K562 (cell line): ENCODE results near the gene SLC44A2. TPM values are rescaled to one million over a fixed set of nuclear protein-coding genes. Genes with fewer than 3 reads are reported as not detected.

Source experiments
- E2F1 ChIP-seq: sonication (generic); formaldehyde crosslinking; IDR thresholded peaks from 2 replicates; pipeline ENCODE4 v1.8.1; 2023; ENCODE audit warnings: mild to moderate bottlenecking, missing genetic modification reagents, moderate library complexity
- E2F5 ChIP-seq: sonication (generic); formaldehyde crosslinking; IDR thresholded peaks from 2 replicates; pipeline ENCODE4 v1.8.0; 2022; ENCODE audit warnings: mild to moderate bottlenecking, missing genetic modification reagents
- FOXA3 ChIP-seq, 2 experiments: fragments of 450-650 bp in 1 of 2; sonication (generic) in 1 of 2; formaldehyde crosslinking; IDR thresholded peaks in 1 of 2; conservative IDR thresholded peaks in 1 of 2; 2 replicates each; pipeline versions ENCODE4 v1.4.0 to v1.8.0; 2020 to 2022; ENCODE audit warnings: mild to moderate bottlenecking in 2 of 2, missing genetic modification reagents in 1 of 2
- GATAD2B ChIP-seq: fragments of 450-650 bp; IDR thresholded peaks from 2 replicates; pipeline ENCODE4 v1.6.1; 2017; ENCODE audit warnings: mild to moderate bottlenecking, borderline replicate concordance
- GTF2F1 ChIP-seq: IDR thresholded peaks from 2 replicates; pipeline ENCODE4 v1.6.1; 2011; ENCODE audit warnings: low read depth, low read length, improper control_type of control experiment
- KAT7 ChIP-seq: sonication (generic); formaldehyde crosslinking; IDR thresholded peaks from 2 replicates; pipeline ENCODE4 v1.8.0; 2022; ENCODE audit warnings: missing genetic modification reagents, mild to moderate bottlenecking, borderline replicate concordance
- NRF1 ChIP-seq, 2 experiments: fragments of 450-650 bp; IDR thresholded peaks in 1 of 2; conservative IDR thresholded peaks in 1 of 2; 2 replicates each; pipeline ENCODE4 v1.6.1; 2014; ENCODE audit warnings: mild to moderate bottlenecking in 2 of 2
- PRPF4 ChIP-seq: fragments of 200-400 bp; formaldehyde crosslinking; IDR thresholded peaks from one replicate; pipeline ENCODE4 v1.6.1; 2017; ENCODE audit warnings: low read length, low read depth, mild to moderate bottlenecking; ENCODE audit not compliant: insufficient read depth, poor library complexity, severe bottlenecking
- SAFB ChIP-seq: fragments of 200-400 bp; formaldehyde crosslinking; IDR thresholded peaks from 2 replicates; pipeline ENCODE4 v1.6.1; 2017; ENCODE audit warnings: low read depth, low read length, borderline replicate concordance
- SMAD4 ChIP-seq: fragments of 250-450 bp; sonication (Bioruptor Pico); conservative IDR thresholded peaks from 2 replicates; pipeline ENCODE4 v1.8.0; 2021; ENCODE audit warnings: inconsistent platforms, mild to moderate bottlenecking, moderate library complexity
- SNRNP70 ChIP-seq: fragments of 200-400 bp; formaldehyde crosslinking; optimal IDR thresholded peaks from 2 replicates; pipeline ENCODE3; 2017; ENCODE audit warnings: low read depth, low read length
- SP1 ChIP-seq: sonication (generic); formaldehyde crosslinking; IDR thresholded peaks from 2 replicates; pipeline ENCODE4 v1.8.1; 2022; ENCODE audit warnings: mild to moderate bottlenecking, missing genetic modification reagents
- SREBF1 ChIP-seq: fragments of 150-350 bp; IDR thresholded peaks from 2 replicates; pipeline ENCODE4 v1.6.1; 2014; ENCODE audit warnings: antibody characterized with exemption, low read depth, low read length, borderline replicate concordance
- TOE1 ChIP-seq, 2 experiments: fragments of 450-650 bp in 1 of 2; sonication (generic) in 1 of 2; formaldehyde crosslinking in 1 of 2; IDR thresholded peaks; 2 replicates each; pipeline versions ENCODE4 v1.7.1 to v1.8.0; 2016 to 2022; ENCODE audit warnings: borderline replicate concordance in 2 of 2, mild to moderate bottlenecking in 2 of 2, antibody characterized with exemption in 1 of 2, inconsistent platforms in 1 of 2, low read depth in 1 of 2, missing genetic modification reagents in 1 of 2, moderate library complexity in 1 of 2
- ZNF830 ChIP-seq: fragments of 250-450 bp; sonication (Bioruptor Pico); IDR thresholded peaks from 2 replicates; pipeline ENCODE4 v1.5.0; 2021; ENCODE audit warnings: mild to moderate bottlenecking
- polyA plus RNA-seq, 8 experiments: library from polyadenylated mRNA; depleted of rRNA in 4 of 8; stranded (reverse) in 5 of 8; unstranded in 3 of 8; fragments of >200 nt; fragmentation: Nextera tagmentation in 2 of 8; fragmentation: Illumina TruSeq in 1 of 8; extraction: Ambion mirVana in 2 of 8; extraction: Trizol in 1 of 8; gene quantifications; 2 replicates each; pipeline versions ENCODE4 v1.2.1 to v1.2.3, GENCODE V29; 2011 to 2014; ENCODE audit warnings: inconsistent platforms in 1 of 8, missing spikeins in 1 of 8
- total RNA-seq, 7 experiments: library from RNA; depleted of rRNA in 6 of 7; stranded (reverse); fragments of >200 nt in 6 of 7; fragmentation: Illumina TruSeq in 2 of 7; extraction: Trizol in 2 of 7; gene quantifications; 2 replicates each; pipeline versions ENCODE4 v1.2.1 to v1.2.3, GENCODE V29; 2011 to 2021; ENCODE audit warnings: low replicate concordance in 1 of 7
- TF ChIP-seq, protein P1 (sequence below): IDR thresholded peaks from 2 replicates; pipeline ENCODE4 v1.6.1; 2012; ENCODE audit warnings: low read depth, low read length, improper control_type of control experiment, borderline replicate concordance
- TF ChIP-seq, protein P2 (sequence below), 2 experiments: fragments of 450-650 bp; IDR thresholded peaks; 2 replicates each; pipeline ENCODE4 v1.6.1; 2018; ENCODE audit warnings: mild to moderate bottlenecking in 2 of 2, low read depth in 1 of 2; ENCODE audit not compliant: partially characterized antibody in 2 of 2

Gene SLC44A2
- total and polyA plus RNA-seq, 9 of the 15 experiments (the other 6 are each of a cell fraction or from before 2014, with no cell fraction given): 1.1 to 34.2 (median 8.1) TPM

GRCh38 chr19:10653732-10654609 lies 28.6 kb downstream of the SLC44A2 start, which contains the start of gene ILF3 (continued):
- TF ChIP-seq, protein P1, sequence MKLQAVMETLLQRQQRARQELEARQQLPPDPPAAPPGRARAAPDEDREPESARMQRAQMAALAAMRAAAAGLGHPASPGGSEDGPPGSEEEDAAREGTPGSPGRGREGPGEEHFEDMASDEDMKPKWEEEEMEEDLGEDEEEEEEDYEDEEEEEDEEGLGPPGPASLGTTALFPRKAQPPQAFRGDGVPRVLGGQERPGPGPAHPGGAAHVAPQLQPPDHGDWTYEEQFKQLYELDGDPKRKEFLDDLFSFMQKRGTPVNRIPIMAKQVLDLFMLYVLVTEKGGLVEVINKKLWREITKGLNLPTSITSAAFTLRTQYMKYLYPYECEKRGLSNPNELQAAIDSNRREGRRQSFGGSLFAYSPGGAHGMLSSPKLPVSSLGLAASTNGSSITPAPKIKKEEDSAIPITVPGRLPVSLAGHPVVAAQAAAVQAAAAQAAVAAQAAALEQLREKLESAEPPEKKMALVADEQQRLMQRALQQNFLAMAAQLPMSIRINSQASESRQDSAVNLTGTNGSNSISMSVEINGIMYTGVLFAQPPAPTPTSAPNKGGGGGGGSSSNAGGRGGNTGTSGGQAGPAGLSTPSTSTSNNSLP: no peak
- TF ChIP-seq SREBF1 (peak; percentile 98), E2F1 (peak; percentile 94), E2F5 (CRISPR knock-in tag) (peak; percentile 78; the same call in 1 of the 2 replicates), KAT7 (CRISPR knock-in tag) (peak; percentile 75; the same call in 1 of the 2 replicates), ZNF830 (CRISPR knock-in tag) (no peak), TOE1 (IDR thresholded peaks at IDR 0.05; ENCODE audit: borderline replicate concordance) (peak; percentile 100), TOE1 (CRISPR knock-in tag; IDR thresholded peaks at IDR 0.05; ENCODE audit: borderline replicate concordance, low read depth) (peak; percentile 89; the same call in 1 of the 2 replicates), PRPF4 (peak; percentile 88), GATAD2B (no peak), SMAD4 (CRISPR knock-in tag) (peak; percentile 58; the same call in 1 of the 2 replicates), FOXA3 (CRISPR knock-in tag; conservative IDR thresholded peaks at IDR 0.05 in 1 of 2, IDR thresholded peaks at IDR 0.05 in 1 of 2) (peak in 1 of 2 experiments; percentile 21; a peak in 2 of 4 replicates), GTF2F1 (peak; percentile 71; the same call in 1 of the 2 replicates), SNRNP70 (no peak), SAFB (no peak), NRF1 (conservative IDR thresholded peaks at IDR 0.05 in 1 of 2, IDR thresholded peaks at IDR 0.05 in 1 of 2) (peak; percentile 95 to 96), SP1 (CRISPR knock-in tag) (peak; percentile 99)
- TF ChIP-seq, protein P2, sequence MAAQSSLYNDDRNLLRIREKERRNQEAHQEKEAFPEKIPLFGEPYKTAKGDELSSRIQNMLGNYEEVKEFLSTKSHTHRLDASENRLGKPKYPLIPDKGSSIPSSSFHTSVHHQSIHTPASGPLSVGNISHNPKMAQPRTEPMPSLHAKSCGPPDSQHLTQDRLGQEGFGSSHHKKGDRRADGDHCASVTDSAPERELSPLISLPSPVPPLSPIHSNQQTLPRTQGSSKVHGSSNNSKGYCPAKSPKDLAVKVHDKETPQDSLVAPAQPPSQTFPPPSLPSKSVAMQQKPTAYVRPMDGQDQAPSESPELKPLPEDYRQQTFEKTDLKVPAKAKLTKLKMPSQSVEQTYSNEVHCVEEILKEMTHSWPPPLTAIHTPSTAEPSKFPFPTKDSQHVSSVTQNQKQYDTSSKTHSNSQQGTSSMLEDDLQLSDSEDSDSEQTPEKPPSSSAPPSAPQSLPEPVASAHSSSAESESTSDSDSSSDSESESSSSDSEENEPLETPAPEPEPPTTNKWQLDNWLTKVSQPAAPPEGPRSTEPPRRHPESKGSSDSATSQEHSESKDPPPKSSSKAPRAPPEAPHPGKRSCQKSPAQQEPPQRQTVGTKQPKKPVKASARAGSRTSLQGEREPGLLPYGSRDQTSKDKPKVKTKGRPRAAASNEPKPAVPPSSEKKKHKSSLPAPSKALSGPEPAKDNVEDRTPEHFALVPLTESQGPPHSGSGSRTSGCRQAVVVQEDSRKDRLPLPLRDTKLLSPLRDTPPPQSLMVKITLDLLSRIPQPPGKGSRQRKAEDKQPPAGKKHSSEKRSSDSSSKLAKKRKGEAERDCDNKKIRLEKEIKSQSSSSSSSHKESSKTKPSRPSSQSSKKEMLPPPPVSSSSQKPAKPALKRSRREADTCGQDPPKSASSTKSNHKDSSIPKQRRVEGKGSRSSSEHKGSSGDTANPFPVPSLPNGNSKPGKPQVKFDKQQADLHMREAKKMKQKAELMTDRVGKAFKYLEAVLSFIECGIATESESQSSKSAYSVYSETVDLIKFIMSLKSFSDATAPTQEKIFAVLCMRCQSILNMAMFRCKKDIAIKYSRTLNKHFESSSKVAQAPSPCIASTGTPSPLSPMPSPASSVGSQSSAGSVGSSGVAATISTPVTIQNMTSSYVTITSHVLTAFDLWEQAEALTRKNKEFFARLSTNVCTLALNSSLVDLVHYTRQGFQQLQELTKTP (IDR thresholded peaks at IDR 0.05; ENCODE audit: low read depth in 1 of 2, partially characterized antibody in 2 of 2): peak; percentile 73 to 98
